HCT116 (cell line): ENCODE results near the gene CLVS2. TPM values are rescaled to one million over a fixed set of nuclear protein-coding genes. Genes with fewer than 3 reads are reported as not detected.

Experiments
- ATAC-seq: fragments of 200-7000 bp; cut with Tn5 transposase; 2 replicates; pipeline ENCODE4 v1.9.1; 2020; ENCODE audit warnings: mild to moderate bottlenecking, moderate library complexity
- BruUV-seq: library from RNA; stranded (reverse); fragments of 400-500 nt; replicated peaks from 2 replicates; lab custom pipeline; 2021; lab: Mats Ljungman, UMichigan
- CTCF ChIA-PET: fragments of 300-600 bp; sonication (Branson Sonifier 250); formaldehyde crosslinking; loops from one replicate; lab custom pipeline; 2021; ENCODE audit warnings: antibody characterized with exemption; lab: Charles Lee
- POLR2A ChIA-PET: fragments of 300-600, 350-600 bp; sonication (Branson Sonifier 250); formaldehyde crosslinking; loops from one replicate; lab custom pipeline; 2021; ENCODE audit warnings: antibody characterized with exemption; lab: Charles Lee
- RAD21 ChIA-PET, 2 experiments: fragments of 300-600 bp; sonication (Branson Sonifier 250); formaldehyde crosslinking; loops; one replicate each; lab custom pipeline; 2023; ENCODE audit warnings: low total read pairs in 2 of 2; ENCODE audit not compliant: uncharacterized antibody in 2 of 2, unreplicated experiment in 2 of 2, low non-redundant PET in 1 of 2; lab: Charles Lee
- DNase-seq: peaks from one replicate; pipeline ENCODE4 v3.0.0-alpha.2; 2010; ENCODE audit warnings: low read depth, low spot score
- H2AFZ ChIP-seq: fragments of 200-600 bp; shearing (Covaris generic), sonication (generic); 2 replicates; pipeline ENCODE4 v1.6.1; 2017; ENCODE audit warnings: low read depth, mixed run types, mixed read lengths, antibody characterized with exemption, low read length; ENCODE audit not compliant: poor library complexity, severe bottlenecking
- H3K27ac ChIP-seq: 2 replicates; pipeline ENCODE4 v1.5.1; 2012; ENCODE audit warnings: low read depth, low read length
- H3K27me3 ChIP-seq: fragments of 200-600 bp; sonication (generic); 2 replicates; pipeline ENCODE4 v1.6.1; 2016; ENCODE audit warnings: mixed run types, low read length, mixed read lengths; ENCODE audit not compliant: insufficient read depth
- H3K36me3 ChIP-seq, 2 experiments: fragments of 200-500 bp in 1 of 2; fragments of 200-600 bp in 1 of 2; sonication (Bioruptor generic) in 1 of 2; sonication (generic) in 1 of 2; 2 replicates each; pipeline versions ENCODE4 v1.5.1 to v1.6.1; 2014 to 2016; ENCODE audit warnings: low read length in 2 of 2, inconsistent platforms in 1 of 2, mixed read lengths in 1 of 2, mixed run types in 1 of 2; ENCODE audit not compliant: insufficient read depth in 2 of 2, control insufficient read depth in 1 of 2
- H3K4me1 ChIP-seq, 2 experiments: fragments of 200-600 bp in 1 of 2; sonication (generic) in 1 of 2; 2 replicates each; pipeline versions ENCODE4 v1.5.1 to v1.6.1; 2012 to 2017; ENCODE audit warnings: low read length in 2 of 2, inconsistent platforms in 1 of 2, mild to moderate bottlenecking in 1 of 2, mixed read lengths in 1 of 2, mixed run types in 1 of 2, moderate library complexity in 1 of 2; ENCODE audit not compliant: insufficient read depth in 2 of 2, control insufficient read depth in 1 of 2
- H3K4me2 ChIP-seq: fragments of 200-600 bp; sonication (generic); 2 replicates; pipeline ENCODE4 v1.6.1; 2017; ENCODE audit warnings: mixed run types, low read length, mixed read lengths
- H3K4me3 ChIP-seq, 2 experiments: fragments of 200-600 bp in 1 of 2; sonication (generic) in 1 of 2; replicated peaks in 1 of 2; 2 replicates each; pipeline ENCODE4 v1.5.1; 2011 to 2016; ENCODE audit warnings: low read length in 2 of 2, control low read depth in 1 of 2, low read depth in 1 of 2, mild to moderate bottlenecking in 1 of 2, mixed read lengths in 1 of 2, mixed run types in 1 of 2
- H3K79me2 ChIP-seq: fragments of 200-600 bp; sonication (generic); 2 replicates; pipeline ENCODE4 v1.6.1; 2017; ENCODE audit warnings: mild to moderate bottlenecking, mixed run types, low read length, moderate library complexity, mixed read lengths; ENCODE audit not compliant: insufficient read depth
- H3K9ac ChIP-seq: fragments of 200-600 bp; sonication (generic); 2 replicates; pipeline ENCODE4 v1.6.1; 2016; ENCODE audit warnings: low read length, mixed read lengths
- H3K9me2 ChIP-seq: fragments of 200-600 bp; sonication (generic), shearing (Covaris generic); 2 replicates; pipeline ENCODE4 v1.6.1; 2017; ENCODE audit warnings: mixed run types, mild to moderate bottlenecking, moderate library complexity; ENCODE audit not compliant: insufficient read depth
- H3K9me3 ChIP-seq, 2 experiments: fragments of 200-500 bp in 1 of 2; fragments of 200-600 bp in 1 of 2; sonication (Bioruptor generic) in 1 of 2; sonication (generic) in 1 of 2; 2 replicates each; pipeline ENCODE4 v1.6.1; 2014 to 2017; ENCODE audit warnings: low read length in 2 of 2, mixed read lengths in 2 of 2, inconsistent platforms in 1 of 2, low read depth in 1 of 2, mild to moderate bottlenecking in 1 of 2, mixed run types in 1 of 2, moderate library complexity in 1 of 2; ENCODE audit not compliant: control insufficient read depth in 1 of 2, insufficient read depth in 1 of 2
- H4K20me1 ChIP-seq: fragments of 200-600 bp; sonication (generic), shearing (Covaris generic); 2 replicates; pipeline ENCODE4 v1.6.1; 2017; ENCODE audit warnings: mixed run types, mild to moderate bottlenecking, moderate library complexity; ENCODE audit not compliant: insufficient read depth
- ELF1 ChIP-seq: IDR thresholded peaks from 2 replicates; pipeline ENCODE4 v1.6.1; 2012; ENCODE audit warnings: low read depth, borderline replicate concordance
- POLR2A ChIP-seq: IDR thresholded peaks from 2 replicates; pipeline ENCODE4 v1.7.0; 2011; ENCODE audit warnings: borderline replicate concordance; ENCODE audit not compliant: insufficient read depth, insufficient read length; ENCODE audit errors: extremely low read depth
- RAD21 ChIP-seq: IDR thresholded peaks from 2 replicates; pipeline ENCODE4 v1.6.1; 2012; ENCODE audit warnings: low read depth, mild to moderate bottlenecking
- REST ChIP-seq: IDR thresholded peaks from 2 replicates; pipeline ENCODE4 v1.6.1; 2012; ENCODE audit warnings: low read depth
- SP1 ChIP-seq: IDR thresholded peaks from 2 replicates; pipeline ENCODE4 v1.6.1; 2012; ENCODE audit warnings: low read depth
- SRF ChIP-seq: IDR thresholded peaks from 2 replicates; pipeline ENCODE4 v1.6.1; 2012; ENCODE audit warnings: low read depth
- YY1 ChIP-seq: IDR thresholded peaks from 2 replicates; pipeline ENCODE4 v1.6.1; 2011; ENCODE audit warnings: low read length, low read depth, moderate library complexity, mild to moderate bottlenecking; ENCODE audit not compliant: insufficient replicate concordance; ENCODE audit errors: extremely low read depth
- intact Hi-C: fragments of 100-400 bp; cut with micrococcal nuclease; formaldehyde crosslinking; loops from 2 replicates; pipeline ENCODE4 v1.10.0; 2022
- total RNA-seq: library from RNA; stranded (reverse); gene quantifications from one replicate; pipeline ENCODE4 v1.2.1, GENCODE V29; 2021; ENCODE audit not compliant: unreplicated experiment

The CLVS2 gene
- total RNA-seq, 1 experiment from 2014 or later: not detected

GRCh38 chr6:123017104-123017682, 21.2 kb downstream of the CLVS2 start:
- no peaks in the 10 kb centered on the region for H3K36me3 ChIP-seq
- ChIA-PET CTCF (no interaction called here), POLR2A (no interaction called here), RAD21 (no interaction called here)
- H3K4me2 ChIP-seq: no peak overlapping the region
- no peak overlapping the region for H2AFZ ChIP-seq
- no peak for ATAC-seq
- H3K4me3 ChIP-seq: no peak overlapping the region
- no peak overlapping the region for H3K27ac ChIP-seq
- H4K20me1 ChIP-seq: no peaks in the 10 kb centered on the region
- H3K27me3 ChIP-seq: peaks cover 21% of the 10 kb centered on the region
- TF ChIP-seq YY1 (no peak), POLR2A (no peak), ELF1 (no peak), RAD21 (no peak), SP1 (no peak)
- no peaks in the 10 kb centered on the region for H3K9me2 ChIP-seq
- DNase-seq: no peak
- no peaks in the 10 kb centered on the region for H3K9me3 ChIP-seq
- intact Hi-C loops: no loop called here
- H3K4me1 ChIP-seq: no peaks in the 10 kb centered on the region
- no peak overlapping the region for H3K9ac ChIP-seq
- H3K79me2 ChIP-seq: no peaks in the 10 kb centered on the region
- BruUV-seq: no TSS peak

DNA sequence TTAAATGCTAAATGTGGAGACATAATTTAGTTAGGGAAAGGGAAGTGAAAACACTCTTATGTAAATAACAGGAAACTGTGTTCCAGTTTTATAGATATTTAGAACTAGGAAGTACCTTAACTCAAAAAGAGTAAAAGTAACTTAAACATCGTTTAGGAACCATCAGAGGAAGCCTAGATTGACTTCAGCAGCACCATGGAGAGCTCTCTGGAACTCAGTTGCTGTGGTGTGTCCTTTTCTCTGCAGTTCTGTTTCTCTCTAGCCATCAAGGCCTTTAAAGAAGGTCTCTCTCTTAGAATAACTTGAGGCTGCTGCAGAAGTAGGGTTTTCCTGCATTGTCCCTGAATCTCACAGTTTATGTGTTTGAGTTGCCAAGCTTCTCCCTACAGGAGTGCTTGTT, 26.9 kb downstream of the CLVS2 start:
- Histone ChIP-seq H3K9me2 (no peaks in the 10 kb centered on the region), H3K4me1 (no peaks in the 10 kb centered on the region), H3K9ac (no peak overlapping the region), H3K79me2 (no peaks in the 10 kb centered on the region), H4K20me1 (no peaks in the 10 kb centered on the region), H3K4me2 (no peak overlapping the region), H3K36me3 (no peaks in the 10 kb centered on the region), H2AFZ (no peak overlapping the region)
- POLR2A ChIA-PET: no interaction called here
- CTCF ChIA-PET: no interaction called here
- BruUV-seq: no TSS peak
- RAD21 ChIA-PET: no interaction called here
- TF ChIP-seq SRF (no peak), REST (peak; percentile 65)
- TF ChIP-seq, all 23 proteins: peak for 1
- intact Hi-C loops: no loop called here
- H3K27ac ChIP-seq: no peak overlapping the region
- H3K9me3 ChIP-seq: no peaks in the 10 kb centered on the region
- DNase-seq (no peak), ATAC-seq (no peak)
- peaks cover 11% of the 10 kb centered on the region; the same call in 1 of the 2 replicates for H3K27me3 ChIP-seq
- no peak overlapping the region for H3K4me3 ChIP-seq
